Ishikawa (cell line): ENCODE data around the gene TTC27.

Source experiments
- CEBPB ChIP-seq: IDR thresholded peaks from 2 replicates; pipeline ENCODE4 v1.6.1; 2012
- CREB1 ChIP-seq: IDR thresholded peaks from 2 replicates; pipeline ENCODE4 v1.6.1; 2012; ENCODE audit warnings: low read depth
- EGR1 ChIP-seq: IDR thresholded peaks from 2 replicates; pipeline ENCODE4 v1.6.1; 2012
- EP300 ChIP-seq: IDR thresholded peaks from 2 replicates; pipeline ENCODE4 v1.6.1; 2012; ENCODE audit warnings: borderline replicate concordance
- FOXM1 ChIP-seq: IDR thresholded peaks from 2 replicates; pipeline ENCODE4 v1.6.1; 2012; ENCODE audit warnings: low read depth, borderline replicate concordance
- MAX ChIP-seq: IDR thresholded peaks from 2 replicates; pipeline ENCODE4 v1.6.1; 2012
- NFIC ChIP-seq: IDR thresholded peaks from 2 replicates; pipeline ENCODE4 v1.6.1; 2012
- RAD21 ChIP-seq: IDR thresholded peaks from 2 replicates; pipeline ENCODE4 v1.6.1; 2012; ENCODE audit warnings: low read depth
- REST ChIP-seq: IDR thresholded peaks from 2 replicates; pipeline ENCODE4 v1.6.1; 2012; ENCODE audit warnings: low read depth, mild to moderate bottlenecking
- TAF1 ChIP-seq: IDR thresholded peaks from 2 replicates; pipeline ENCODE4 v1.6.1; 2012; ENCODE audit warnings: low read depth, mild to moderate bottlenecking
- TCF12 ChIP-seq: IDR thresholded peaks from 2 replicates; pipeline ENCODE4 v1.6.1; 2012; ENCODE audit warnings: low read depth
- TEAD4 ChIP-seq: IDR thresholded peaks from 2 replicates; pipeline ENCODE4 v1.6.1; 2012
- YY1 ChIP-seq: IDR thresholded peaks from 2 replicates; pipeline ENCODE4 v1.6.1; 2012; ENCODE audit warnings: low read depth
- ZBTB7A ChIP-seq: IDR thresholded peaks from 2 replicates; pipeline ENCODE4 v1.6.1; 2012; ENCODE audit warnings: low read depth
- TF ChIP-seq, protein P1 (sequence below): IDR thresholded peaks from 2 replicates; pipeline ENCODE4 v1.6.1; 2012

TTC27 gene

DNA sequence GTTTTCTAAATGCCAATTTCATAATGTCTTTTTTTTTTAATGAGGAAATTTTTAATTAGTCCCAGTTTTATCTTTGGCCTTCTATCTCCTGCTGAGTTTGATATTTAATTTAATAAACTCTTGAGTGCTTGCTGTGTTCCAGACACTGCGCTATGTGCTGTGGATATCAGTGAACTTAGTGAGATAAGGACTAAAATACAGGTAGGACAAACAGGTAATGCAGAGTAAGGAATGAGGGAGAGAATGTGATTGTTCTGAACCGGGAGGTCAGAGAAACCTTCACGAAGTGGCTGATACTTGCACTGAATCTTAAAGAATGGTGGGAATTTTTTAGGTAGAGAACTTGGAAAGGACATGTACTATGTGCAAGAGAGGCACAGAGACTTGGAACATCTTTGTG lies 28.2 kb downstream of the TTC27 start:
- TF ChIP-seq MAX (no peak), RAD21 (no peak)

- TF ChIP-seq EP300 (no peak), FOXM1 (no peak), REST (no peak), TEAD4 (no peak), CEBPB (no peak), TAF1 (no peak), TCF12 (no peak), RAD21 (no peak), NFIC (no peak), ZBTB7A (no peak), EGR1 (no peak), CREB1 (no peak), YY1 (no peak)
- TF ChIP-seq, protein P1, sequence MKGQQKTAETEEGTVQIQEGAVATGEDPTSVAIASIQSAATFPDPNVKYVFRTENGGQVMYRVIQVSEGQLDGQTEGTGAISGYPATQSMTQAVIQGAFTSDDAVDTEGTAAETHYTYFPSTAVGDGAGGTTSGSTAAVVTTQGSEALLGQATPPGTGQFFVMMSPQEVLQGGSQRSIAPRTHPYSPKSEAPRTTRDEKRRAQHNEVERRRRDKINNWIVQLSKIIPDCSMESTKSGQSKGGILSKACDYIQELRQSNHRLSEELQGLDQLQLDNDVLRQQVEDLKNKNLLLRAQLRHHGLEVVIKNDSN, result no peak
Measured at GRCh38 chr2:32663864-32664263, 36.0 kb downstream of the TTC27 start.

DNA sequence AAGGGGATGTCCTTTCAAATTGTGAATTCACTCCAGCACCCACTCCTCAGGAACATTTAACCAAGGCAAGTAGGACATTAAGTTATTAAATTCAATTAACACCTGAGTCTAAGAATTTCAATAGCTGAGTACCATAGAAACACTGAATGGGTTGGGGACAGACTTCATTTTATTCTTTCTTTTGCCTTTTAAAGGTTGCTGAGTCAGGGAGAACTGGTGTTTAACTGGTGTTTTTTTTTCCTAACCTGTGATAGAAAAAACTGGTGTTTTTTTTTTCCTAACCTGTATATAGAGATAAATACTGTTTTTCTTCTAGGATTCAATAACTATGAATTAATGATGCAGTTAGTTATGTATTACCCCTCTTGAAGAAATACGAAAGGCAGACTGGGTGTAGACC lies 38.9 kb downstream of the TTC27 start:
- TF ChIP-seq, protein P1, result no peak
- TF ChIP-seq EP300, result no peak
- no peak for TF ChIP-seq CREB1
- no peak for TF ChIP-seq EGR1
- TF ChIP-seq TCF12, result no peak
- no peak for TF ChIP-seq CEBPB
- no peak for TF ChIP-seq YY1
- TF ChIP-seq ZBTB7A, result no peak
- no peak for TF ChIP-seq REST
- no peak for TF ChIP-seq TEAD4
- no peak for TF ChIP-seq MAX
- TF ChIP-seq FOXM1, result no peak
- TF ChIP-seq TAF1, result no peak
- TF ChIP-seq RAD21, result no peak
- TF ChIP-seq NFIC, result no peak

DNA sequence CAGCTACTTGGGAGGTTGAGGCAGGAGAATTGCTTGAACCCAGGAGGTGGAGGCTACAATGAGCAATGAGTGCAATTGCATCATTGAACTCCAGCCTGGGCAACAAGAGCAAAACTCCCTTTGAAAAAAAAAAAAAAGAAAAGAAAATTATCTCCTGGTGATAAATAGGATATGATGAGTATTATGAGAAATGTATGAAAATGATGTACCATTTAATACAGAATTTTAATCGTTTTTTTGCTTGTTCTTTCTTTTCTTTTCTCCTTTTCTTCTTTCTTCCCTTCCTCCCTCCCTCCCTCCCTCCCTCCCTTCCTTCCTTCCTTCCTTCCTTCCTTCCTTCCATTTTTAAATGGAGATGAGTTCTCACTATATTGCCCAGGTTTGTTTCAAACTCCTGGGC lies 40.4 kb downstream of the TTC27 start:
- TF ChIP-seq CEBPB, result no peak
- TF ChIP-seq, protein P1, result no peak
- no peak for TF ChIP-seq YY1
- no peak for TF ChIP-seq RAD21
- no peak for TF ChIP-seq TAF1
- TF ChIP-seq TCF12, result no peak

- no peak for TF ChIP-seq FOXM1
- no peak for TF ChIP-seq TEAD4
- TF ChIP-seq MAX, result no peak
- TF ChIP-seq CREB1, result no peak
- no peak for TF ChIP-seq TAF1
Measured at GRCh38 chr2:32671885-32672533, 44.2 kb downstream of the TTC27 start.

GRCh38 chr2:32678825-32679224 lies 51.0 kb downstream of the TTC27 start:
- TF ChIP-seq TCF12 (no peak), EGR1 (no peak), EP300 (no peak), CEBPB (no peak), CREB1 (no peak), MAX (no peak), YY1 (no peak), NFIC (no peak), REST (no peak), ZBTB7A (no peak), RAD21 (no peak), FOXM1 (no peak)
